Breast epithelium (tissue), 4 donors: ENCODE measurements around the gene ST6GALNAC4. TPM values are rescaled to one million over a fixed set of nuclear protein-coding genes. Genes with fewer than 3 reads are reported as not detected.

Experiments
- DNase-seq, 2 donors: peaks; one replicate each; pipeline ENCODE4 v3.0.0-alpha.2; 2019; ENCODE audit warnings: low spot score in 2 of 2
- H3K27ac ChIP-seq, 2 donors: fragments of 200-600 bp; sonication (generic) in 1 of 2; one replicate each; pipeline ENCODE4 v1.5.1; 2016 to 2019; ENCODE audit warnings: mild to moderate bottlenecking in 1 of 2
- H3K27me3 ChIP-seq, 2 donors: fragments of 200-600 bp; sonication (generic) in 1 of 2; one replicate each; pipeline versions ENCODE4 v1.5.1 to v1.6.0; 2017 to 2019; ENCODE audit warnings: control low read depth in 1 of 2, mild to moderate bottlenecking in 1 of 2
- H3K36me3 ChIP-seq: fragments of 200-600 bp; one replicate; pipeline ENCODE4 v1.5.1; 2019
- H3K4me1 ChIP-seq, 2 donors: fragments of 200-600 bp; sonication (generic); one replicate each; pipeline ENCODE4 v1.5.1; 2016 to 2019; ENCODE audit warnings: control low read depth in 1 of 2
- H3K4me3 ChIP-seq, 3 donors: fragments of 200-600 bp; sonication (generic); 1 replicate in 2 of 3; 2 replicates in 1 of 3; pipeline ENCODE4 v1.5.1; 2016 to 2019; ENCODE audit warnings: mild to moderate bottlenecking in 3 of 3, moderate library complexity in 2 of 3
- H3K9me3 ChIP-seq, 2 donors: fragments of 200-600 bp; sonication (generic) in 1 of 2; one replicate each; pipeline ENCODE4 v1.5.1; 2016 to 2019; ENCODE audit warnings: control low read depth in 1 of 2
- CTCF ChIP-seq, 3 donors: fragments of 450-650 bp; IDR thresholded peaks; one replicate each; pipeline ENCODE4 v1.5.1; 2016 to 2017; ENCODE audit warnings: antibody characterized with exemption in 3 of 3, mild to moderate bottlenecking in 3 of 3, moderate library complexity in 3 of 3
- POLR2A ChIP-seq: fragments of 450-650 bp; IDR thresholded peaks from one replicate; pipeline ENCODE4 v1.6.1; 2016; ENCODE audit warnings: antibody characterized with exemption, mild to moderate bottlenecking, moderate library complexity
- POLR2AphosphoS5 ChIP-seq, 3 donors: sonication (generic); formaldehyde crosslinking; IDR thresholded peaks; one replicate each; pipeline ENCODE4 v1.6.1; 2017; ENCODE audit warnings: antibody characterized with exemption in 3 of 3
- intact Hi-C: fragments of 100-400 bp; cut with DNase I; formaldehyde crosslinking; loops from one replicate; pipeline ENCODE4 v1.15.1; 2023; ENCODE audit warnings: low total_unique reads
- total RNA-seq, 3 donors: library from RNA; depleted of rRNA; stranded (reverse); fragments of >200 nt; gene quantifications; one replicate each; pipeline ENCODE4 v1.1.0, GENCODE V29; 2016

The ST6GALNAC4 gene
- total RNA-seq, 3 donors from 2014 or later = 17.6 to 44.6 (median 24.0) TPM

- intact Hi-C loops = no loop called here
- no peaks in the 10 kb centered on the region for H3K9me3 ChIP-seq
- TF ChIP-seq POLR2A (no peak), POLR2AphosphoS5 (IDR thresholded peaks at IDR 0.05) (no peak), CTCF (IDR thresholded peaks at IDR 0.05) (no peak)
- H3K36me3 ChIP-seq = no peaks in the 10 kb centered on the region
- no peak overlapping the region for H3K4me3 ChIP-seq
- no peaks in the 10 kb centered on the region for H3K27me3 ChIP-seq
- peaks cover 24 to 29% of the 10 kb centered on the region in 2 donors for H3K4me1 ChIP-seq
- no peak overlapping the region for H3K27ac ChIP-seq
- DNase-seq = no peak
Observed at GRCh38 chr9:127934986-127935385, 18.1 kb upstream of the ST6GALNAC4 start.

DNA sequence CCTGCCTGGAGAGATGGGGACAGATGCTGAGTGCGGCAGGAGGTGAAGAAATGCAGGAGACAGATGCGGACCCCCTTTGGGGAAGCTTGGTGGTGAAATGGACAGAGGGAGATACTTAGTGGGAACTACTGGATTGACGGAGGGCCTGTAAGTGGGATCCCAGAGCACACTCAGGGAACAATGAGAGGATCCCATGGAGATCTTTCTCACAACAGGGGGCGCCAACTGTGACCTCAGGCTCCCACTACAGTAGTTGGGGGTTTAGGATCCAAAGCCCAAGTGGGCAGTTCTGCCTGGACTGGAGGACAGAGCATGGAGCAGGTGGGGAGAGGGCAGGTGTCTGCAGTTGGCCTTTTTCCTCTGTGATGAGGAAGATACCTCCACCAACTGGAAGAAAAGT lies 17.4 kb upstream of the ST6GALNAC4 start:
- Histone ChIP-seq H3K27me3 (no peaks in the 10 kb centered on the region), H3K27ac (no peak overlapping the region), H3K9me3 (no peaks in the 10 kb centered on the region), H3K4me1 (peaks cover 24 to 29% of the 10 kb centered on the region in 2 donors), H3K4me3 (no peak overlapping the region), H3K36me3 (no peaks in the 10 kb centered on the region)
- intact Hi-C loops = no loop called here
- no peak for DNase-seq
- TF ChIP-seq POLR2A (no peak), CTCF (IDR thresholded peaks at IDR 0.05) (no peak), POLR2AphosphoS5 (IDR thresholded peaks at IDR 0.05) (no peak)

GRCh38 chr9:127931092-127931881 lies 14.4 kb upstream of the ST6GALNAC4 start:
- intact Hi-C loops = no loop called here
- no peaks in the 10 kb centered on the region for H3K36me3 ChIP-seq
- no peak for DNase-seq
- H3K9me3 ChIP-seq = no peaks in the 10 kb centered on the region
- TF ChIP-seq POLR2A = no peak
- no peak for TF ChIP-seq CTCF (IDR thresholded peaks at IDR 0.05)
- TF ChIP-seq POLR2AphosphoS5 (IDR thresholded peaks at IDR 0.05) = no peak
- peak overlapping the region; percentile 30 to 79 (median 58) for H3K4me3 ChIP-seq
- H3K4me1 ChIP-seq = peaks cover 10% of the 10 kb centered on the region in 2 donors
- no peaks in the 10 kb centered on the region for H3K27me3 ChIP-seq
- H3K27ac ChIP-seq = peak overlapping the region; percentile 0 to 54

DNA sequence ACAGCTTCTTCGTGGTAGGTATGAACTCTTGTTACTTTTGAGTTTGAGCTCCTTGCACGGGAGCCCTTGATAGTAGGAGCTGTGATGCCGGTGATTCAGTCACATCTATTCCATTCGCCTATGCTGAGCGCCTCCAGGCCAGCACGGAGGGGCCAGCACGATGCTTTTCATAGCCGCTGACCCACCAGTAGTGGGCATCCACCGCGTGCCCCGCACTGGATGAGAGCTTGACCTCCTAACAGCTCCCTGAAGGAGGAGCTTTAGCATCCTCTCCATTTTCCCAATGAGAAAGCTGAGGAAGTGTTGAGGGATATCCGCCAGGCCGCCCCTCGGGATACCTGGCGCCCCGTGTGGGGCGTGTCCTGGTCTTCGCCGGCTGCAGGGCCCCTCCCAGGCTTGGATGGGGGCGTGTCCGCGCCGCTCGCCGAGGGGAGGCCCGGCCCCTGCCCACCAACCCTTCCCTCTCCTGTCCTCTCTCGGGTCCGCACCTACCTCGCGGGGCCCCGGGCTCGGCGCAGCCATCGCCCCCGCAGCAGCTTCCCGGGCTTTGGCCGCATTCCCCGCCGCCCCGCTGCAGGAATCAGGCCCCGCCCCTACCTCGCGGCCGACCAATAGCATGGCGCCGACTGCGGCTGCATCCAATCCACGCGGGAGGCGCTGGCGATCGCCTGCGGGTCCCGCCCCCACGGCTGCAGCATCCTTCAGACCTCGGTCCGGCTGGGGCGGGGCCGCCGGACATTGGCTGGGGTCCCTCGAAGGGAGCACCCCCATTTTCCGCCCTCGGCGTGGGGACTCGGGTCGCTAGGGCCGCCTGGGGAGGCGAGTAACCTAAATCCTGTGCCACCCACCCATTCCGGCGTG lies 13.6 kb upstream of the ST6GALNAC4 start, which contains the start of gene PIP5KL1:
PIP5KL1 (minus strand) TSS at position 547 of the 861 bp plus-strand sequence; CDS start at position 522, 25 bp downstream.
- Histone ChIP-seq H3K36me3 (no peaks in the 10 kb centered on the region), H3K27me3 (no peaks in the 10 kb centered on the region), H3K9me3 (no peaks in the 10 kb centered on the region), H3K4me1 (peaks cover 5 to 9% of the 10 kb centered on the region in 2 donors), H3K27ac (peak within 1 kb of the TSS; percentile 0 to 54), H3K4me3 (peak within 1 kb of the TSS; percentile 30 to 79 (median 58))
- DNase-seq = peak in 1 of 2 donors; percentile 65
- intact Hi-C loops = no loop called here
- TF ChIP-seq POLR2AphosphoS5 (IDR thresholded peaks at IDR 0.05) (no peak), CTCF (IDR thresholded peaks at IDR 0.05) (no peak), POLR2A (no peak)
